Right cardiac atrium (tissue), 5 donors: Measurements from ENCODE around the gene LRRK1. TPM values are rescaled to one million over a fixed set of nuclear protein-coding genes. Genes with fewer than 3 reads are reported as not detected.

Experiments used
- ATAC-seq, 2 donors: fragments of 200-7000 bp; cut with Tn5 transposase; one replicate each; pipeline versions ENCODE4 v1.8.0 to v1.9.1; 2020; ENCODE audit warnings: moderate library complexity in 2 of 2, mild to moderate bottlenecking in 1 of 2
- DNase-seq, 3 donors: peaks; one replicate each; pipeline ENCODE4 v3.0.0-alpha.2; 2020
- H3K27ac ChIP-seq: one replicate; pipeline ENCODE4 v1.5.1; 2013; ENCODE audit warnings: mild to moderate bottlenecking, low read length, control low read depth, moderate library complexity
- H3K27me3 ChIP-seq: one replicate; pipeline ENCODE4 v1.6.1; 2013; ENCODE audit not compliant: control insufficient read depth, insufficient read depth
- H3K4me1 ChIP-seq: one replicate; pipeline ENCODE4 v1.6.1; 2013; ENCODE audit warnings: low read length; ENCODE audit not compliant: control insufficient read depth, insufficient read depth
- H3K4me3 ChIP-seq: one replicate; pipeline ENCODE4 v1.5.1; 2013; ENCODE audit warnings: low read length, control low read depth
- H3K9me3 ChIP-seq: one replicate; pipeline ENCODE4 v1.6.1; 2013; ENCODE audit warnings: low read length; ENCODE audit not compliant: control insufficient read depth
- WGBS: extraction: QIAGEN DNeasy Blood & Tissue Kit; methylation state at CpG from one replicate; pipeline ENCODE4 v1.1.7; 2013; 5-methylcytosine and 5-hydroxymethylcytosine counted together
- intact Hi-C, 4 donors: fragments of 100-400 bp; cut with DNase I; formaldehyde crosslinking; loops; one replicate each; pipeline versions ENCODE4 v1.11.0 to v1.14.0; 2022 to 2023
- polyA plus RNA-seq: library from polyadenylated mRNA; stranded (reverse); fragments of 200-250 nt; gene quantifications from one replicate; pipeline ENCODE4 v1.2.3, GENCODE V29; 2013
- total RNA-seq, 4 donors: library from RNA; stranded (reverse); fragmentation: NEBNext Ultra II Directional; extraction: Animal tissue kit (Norgen Biotek cat#: 25700); gene quantifications; one replicate each; pipeline ENCODE4 v1.2.1, GENCODE V29; 2021
- donor health status: healthy with polysubstance abuse.
- donor health status: DM: no; HTN: yes; CAD: no.
- donor health status: DM: no; HTN: no; CAD: no.
- donor health status: DM: no; HTN: yes; CAD: no; lungs with severe emphysema.
- donor health status: DM: yes; HTN: yes; CAD: no.

The LRRK1 gene
- total and polyA plus RNA-seq, 5 donors = 2.9 to 7.6 (median 5.1) TPM

DNA sequence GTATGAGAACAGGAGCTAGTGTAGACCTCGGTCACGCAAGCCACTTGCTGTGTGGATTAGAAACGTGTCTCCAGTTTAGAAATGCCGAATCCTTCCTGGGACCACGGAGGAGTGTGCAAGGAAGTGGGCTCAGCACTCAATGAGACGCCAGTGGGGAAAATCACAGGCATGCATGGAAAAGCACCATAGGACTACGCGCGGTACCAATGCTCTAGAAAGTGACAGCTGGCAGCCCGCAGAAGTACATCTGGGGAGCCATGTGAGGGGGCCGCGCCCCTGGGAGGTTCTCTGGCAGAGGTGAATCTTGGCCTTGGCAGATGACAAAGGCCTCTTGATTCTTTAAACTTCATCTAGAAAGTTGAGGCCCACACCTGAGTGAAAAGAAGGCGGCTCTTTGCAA is 99.3 kb downstream of the LRRK1 start:
- no peak overlapping the region for H3K4me3 ChIP-seq
- intact Hi-C loops = loop anchor here in 2 of 4 donors (5.0 to 10.0 kb wide), 2 partner anchors 66 to 69 kb away; no protein-coding TSS in a partner anchor
- DNase-seq = no peak
- H3K27me3 ChIP-seq = no peaks in the 10 kb centered on the region
- H3K4me1 ChIP-seq = no peaks in the 10 kb centered on the region
- WGBS = 90% methylated on average over 13 of the region's 13 CpGs
- no peak overlapping the region for H3K27ac ChIP-seq
- no peak for ATAC-seq
- H3K9me3 ChIP-seq = no peaks in the 10 kb centered on the region

DNA sequence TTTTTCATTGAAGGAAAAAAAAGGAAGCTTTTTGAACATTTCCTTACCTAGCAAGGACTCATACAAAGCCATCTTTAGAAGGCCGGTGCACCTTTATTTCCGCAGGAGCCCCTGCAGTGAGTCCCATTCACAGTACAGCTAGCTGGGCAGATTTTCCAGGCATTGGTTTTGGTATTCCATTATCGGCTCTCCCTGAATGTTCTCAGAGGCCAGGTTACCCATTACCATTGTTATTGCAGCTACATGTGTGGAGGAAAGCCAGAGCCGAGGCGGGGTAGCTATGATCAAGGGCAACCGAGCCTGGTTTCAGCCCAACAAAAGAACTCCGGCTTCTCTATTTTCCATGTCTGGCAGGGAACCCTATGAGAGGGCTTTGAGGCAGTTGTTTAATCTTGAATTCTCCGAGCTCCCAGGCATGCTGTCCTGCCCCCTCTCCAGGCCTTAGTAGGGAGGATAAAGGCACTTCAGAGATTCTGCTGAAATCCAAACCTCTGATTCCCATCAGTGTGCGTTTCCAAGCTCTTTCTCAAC is 100.3 kb downstream of the LRRK1 start:
- Histone ChIP-seq H3K27ac (no peak overlapping the region), H3K27me3 (no peaks in the 10 kb centered on the region), H3K9me3 (no peaks in the 10 kb centered on the region), H3K4me3 (no peak overlapping the region), H3K4me1 (peaks cover 2% of the 10 kb centered on the region)
- no peak for ATAC-seq
- DNase-seq = no peak
- 89% methylated on average over 9 of the region's 9 CpGs for WGBS
- intact Hi-C loops = loop anchor here in 2 of 4 donors (5.0 to 10.0 kb wide), 2 partner anchors 65 to 68 kb away; no protein-coding TSS in a partner anchor

DNA sequence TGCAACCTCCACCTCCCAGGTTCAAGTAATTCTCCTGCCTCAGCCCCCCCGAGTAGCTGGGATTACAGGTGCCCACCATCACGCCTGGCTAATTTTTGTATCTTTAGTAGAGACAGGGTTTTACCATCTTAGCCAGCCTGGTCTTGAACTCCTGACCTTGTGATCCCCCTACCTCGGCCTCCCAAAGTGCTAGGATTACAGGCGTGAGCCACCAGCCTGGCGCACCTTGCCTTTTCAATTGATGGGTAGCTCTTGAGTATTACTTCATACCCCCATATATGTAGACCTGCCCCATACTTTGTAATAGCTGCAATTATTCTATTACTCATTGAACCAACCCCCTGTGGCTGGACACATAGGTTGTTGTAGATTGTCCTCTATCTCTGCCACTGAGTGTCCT is 101.3 kb downstream of the LRRK1 start:
- peaks cover 5% of the 10 kb centered on the region for H3K4me1 ChIP-seq
- no peak for ATAC-seq
- H3K9me3 ChIP-seq = no peaks in the 10 kb centered on the region
- H3K27ac ChIP-seq = no peak overlapping the region
- DNase-seq = no peak
- H3K4me3 ChIP-seq = no peak overlapping the region
- intact Hi-C loops = loop anchor here in 1 of 4 donors (5.0 kb wide), 1 partner anchor 67 kb away; no protein-coding TSS in a partner anchor
- WGBS = 99% methylated on average over 5 of the region's 5 CpGs
- no peaks in the 10 kb centered on the region for H3K27me3 ChIP-seq

DNA sequence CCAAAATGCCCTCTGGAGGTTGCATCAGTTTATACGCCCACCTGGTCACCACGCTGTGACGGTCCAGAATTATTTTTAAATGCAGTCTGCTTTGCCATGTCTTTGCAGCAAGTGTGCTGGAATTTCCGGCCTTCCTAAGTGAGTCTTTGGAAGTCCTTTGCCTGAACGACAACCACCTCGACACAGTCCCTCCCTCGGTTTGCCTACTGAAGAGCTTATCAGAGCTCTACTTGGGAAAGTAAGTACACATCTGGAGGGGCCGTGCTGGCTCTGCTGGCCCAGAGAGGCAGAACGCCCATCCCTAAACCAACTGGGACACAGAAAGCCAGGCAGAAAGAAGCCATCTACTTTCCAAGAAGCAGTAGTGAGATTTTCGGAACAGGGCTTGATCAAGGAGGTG is 101.8 kb downstream of the LRRK1 start:
- peaks cover 5% of the 10 kb centered on the region for H3K4me1 ChIP-seq
- DNase-seq (no peak), ATAC-seq (no peak)
- no peak overlapping the region for H3K27ac ChIP-seq
- H3K27me3 ChIP-seq = no peaks in the 10 kb centered on the region
- H3K9me3 ChIP-seq = no peaks in the 10 kb centered on the region
- no peak overlapping the region for H3K4me3 ChIP-seq
- 77% methylated on average over 10 of the region's 10 CpGs for WGBS
- intact Hi-C loops = loop anchor here in 1 of 4 donors (5.0 kb wide), 1 partner anchor 66 kb away; no protein-coding TSS in a partner anchor

DNA sequence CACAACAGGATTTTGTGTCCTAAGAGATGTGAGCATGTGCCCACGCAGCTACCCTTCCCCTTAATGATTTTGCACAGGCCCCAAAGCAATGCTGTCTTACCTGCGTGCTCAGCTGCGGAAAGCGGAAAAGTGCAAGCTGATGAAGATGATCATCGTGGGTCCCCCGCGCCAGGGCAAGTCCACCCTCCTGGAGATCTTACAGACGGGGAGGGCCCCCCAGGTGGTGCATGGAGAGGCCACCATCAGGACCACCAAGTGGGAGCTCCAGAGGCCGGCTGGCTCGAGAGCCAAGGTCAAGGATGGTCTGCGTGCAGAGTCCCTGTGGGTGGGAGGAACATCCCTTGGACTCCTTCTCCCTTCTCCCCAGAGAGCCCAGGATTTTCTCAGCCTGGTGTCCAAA is 103.1 kb downstream of the LRRK1 start:
- H3K4me1 ChIP-seq = peaks cover 9% of the 10 kb centered on the region
- no peak overlapping the region for H3K27ac ChIP-seq
- no peaks in the 10 kb centered on the region for H3K9me3 ChIP-seq
- DNase-seq (no peak), ATAC-seq (no peak)
- no peaks in the 10 kb centered on the region for H3K27me3 ChIP-seq
- 84% methylated on average over 11 of the region's 11 CpGs for WGBS
- H3K4me3 ChIP-seq = no peak overlapping the region
- intact Hi-C loops = loop anchor here in 1 of 4 donors (5.0 kb wide), 1 partner anchor 65 kb away; no protein-coding TSS in a partner anchor

DNA sequence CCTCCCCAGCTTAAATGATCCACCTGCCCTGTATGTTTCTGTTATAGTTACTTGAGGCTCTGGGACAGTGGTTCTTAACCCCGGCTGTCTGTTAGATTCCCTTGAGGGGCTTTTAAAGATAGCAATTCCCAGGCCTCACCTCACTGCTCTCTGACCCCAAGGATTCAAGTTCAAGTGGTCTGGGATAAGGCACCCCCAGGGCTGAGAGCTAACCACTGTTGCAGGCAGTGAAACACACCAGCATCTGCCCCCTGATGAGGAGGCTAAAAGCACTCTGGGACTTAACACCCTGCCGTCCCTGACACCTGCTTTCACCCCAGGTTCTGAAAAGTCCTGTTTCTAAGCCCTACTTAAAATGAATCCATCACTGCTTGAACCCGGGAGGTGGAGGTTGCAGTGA is 103.7 kb downstream of the LRRK1 start:
- no peak for DNase-seq

DNA sequence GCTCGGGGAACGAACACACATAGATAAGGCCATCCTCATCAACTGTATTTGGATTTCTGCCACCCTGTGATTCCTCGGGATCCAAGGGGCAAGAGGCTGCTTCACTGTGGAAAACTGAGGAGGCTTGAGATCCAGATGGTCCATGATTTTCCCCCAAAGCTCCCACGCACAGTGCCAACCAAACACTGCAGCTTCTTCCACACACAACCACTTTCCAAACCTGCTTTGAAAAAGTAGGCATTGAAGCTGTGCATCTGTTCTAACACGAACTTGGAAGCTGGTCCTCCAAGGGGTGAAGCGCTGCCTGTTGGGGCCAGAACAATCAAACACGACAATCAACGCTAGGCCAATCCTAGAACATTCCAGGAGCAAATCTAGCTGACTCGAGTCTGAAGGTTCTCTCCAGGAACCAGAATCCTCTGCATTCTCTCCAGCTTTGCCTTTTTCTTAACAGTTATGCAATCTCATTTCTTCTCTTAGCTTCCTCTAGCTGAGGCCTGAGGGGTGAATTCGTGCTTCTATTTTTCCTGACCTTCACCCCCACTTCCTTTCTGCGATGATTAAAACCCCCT is 104.4 kb downstream of the LRRK1 start:
- H3K27ac ChIP-seq = peak overlapping the region; percentile 54

More for the DNA sequence above, 103.7 kb downstream of the LRRK1 start:
- Histone ChIP-seq H3K27ac (no peak overlapping the region), H3K9me3 (no peaks in the 10 kb centered on the region), H3K4me1 (peaks cover 9% of the 10 kb centered on the region), H3K27me3 (no peaks in the 10 kb centered on the region), H3K4me3 (no peak overlapping the region)
- ATAC-seq = no peak
- 81% methylated on average over 3 of the region's 3 CpGs for WGBS
- intact Hi-C loops = loop anchor here in 1 of 4 donors (5.0 kb wide), 1 partner anchor 64 kb away; no protein-coding TSS in a partner anchor

DNA sequence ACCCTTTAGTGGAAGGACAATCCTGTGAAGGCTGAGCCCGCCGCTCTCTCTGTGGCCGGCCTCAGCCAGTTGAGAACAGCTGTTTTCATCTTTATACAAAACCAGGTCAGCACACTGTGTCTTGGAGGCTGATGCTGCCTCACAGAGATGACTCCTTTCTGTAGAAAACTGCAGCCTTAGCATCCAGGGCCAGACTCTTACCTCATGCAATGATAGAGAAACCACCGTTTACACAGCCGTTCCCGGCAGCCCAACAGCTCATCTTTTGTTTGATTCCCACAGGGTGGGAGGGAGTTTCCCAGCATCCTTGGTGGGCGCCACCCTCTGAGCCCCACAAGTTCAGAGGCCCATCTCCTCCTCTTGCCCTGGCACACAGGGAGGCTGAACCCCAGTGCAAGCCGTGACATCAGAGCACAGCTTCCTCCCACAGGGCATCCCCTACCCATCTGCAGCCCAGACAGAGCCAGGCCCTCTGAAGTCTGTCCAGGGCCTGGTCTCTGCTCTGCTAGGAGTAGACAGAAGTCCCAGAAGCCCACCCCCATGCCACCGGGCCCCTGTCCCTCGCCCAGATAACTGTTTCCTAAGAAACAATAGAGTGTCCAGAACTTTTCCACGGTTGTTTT is 105.0 kb downstream of the LRRK1 start:
- Histone ChIP-seq H3K9me3 (no peaks in the 10 kb centered on the region), H3K4me1 (peaks cover 9% of the 10 kb centered on the region), H3K4me3 (no peak overlapping the region), H3K27ac (peak overlapping the region; percentile 54), H3K27me3 (no peaks in the 10 kb centered on the region)
- intact Hi-C loops = loop anchor here in 1 of 4 donors (2.0 to 5.0 kb wide), 2 partner anchors 45 to 63 kb away; no protein-coding TSS in a partner anchor
- peak; percentile 74 to 76 for ATAC-seq
- WGBS = 60% methylated on average over 11 of the region's 11 CpGs
- DNase-seq = peak; percentile 67 to 71 (median 68)

More for the DNA sequence above, 104.4 kb downstream of the LRRK1 start:
- WGBS = 49% methylated on average over 11 of the region's 11 CpGs
- ATAC-seq (peak; percentile 6 to 11), DNase-seq (no peak)
- intact Hi-C loops = loop anchor here in 1 of 4 donors (2.0 to 5.0 kb wide), 2 partner anchors 45 to 64 kb away; no protein-coding TSS in a partner anchor
- no peaks in the 10 kb centered on the region for H3K27me3 ChIP-seq
- no peaks in the 10 kb centered on the region for H3K9me3 ChIP-seq
- H3K4me3 ChIP-seq = no peak overlapping the region
- H3K4me1 ChIP-seq = peaks cover 9% of the 10 kb centered on the region

DNA sequence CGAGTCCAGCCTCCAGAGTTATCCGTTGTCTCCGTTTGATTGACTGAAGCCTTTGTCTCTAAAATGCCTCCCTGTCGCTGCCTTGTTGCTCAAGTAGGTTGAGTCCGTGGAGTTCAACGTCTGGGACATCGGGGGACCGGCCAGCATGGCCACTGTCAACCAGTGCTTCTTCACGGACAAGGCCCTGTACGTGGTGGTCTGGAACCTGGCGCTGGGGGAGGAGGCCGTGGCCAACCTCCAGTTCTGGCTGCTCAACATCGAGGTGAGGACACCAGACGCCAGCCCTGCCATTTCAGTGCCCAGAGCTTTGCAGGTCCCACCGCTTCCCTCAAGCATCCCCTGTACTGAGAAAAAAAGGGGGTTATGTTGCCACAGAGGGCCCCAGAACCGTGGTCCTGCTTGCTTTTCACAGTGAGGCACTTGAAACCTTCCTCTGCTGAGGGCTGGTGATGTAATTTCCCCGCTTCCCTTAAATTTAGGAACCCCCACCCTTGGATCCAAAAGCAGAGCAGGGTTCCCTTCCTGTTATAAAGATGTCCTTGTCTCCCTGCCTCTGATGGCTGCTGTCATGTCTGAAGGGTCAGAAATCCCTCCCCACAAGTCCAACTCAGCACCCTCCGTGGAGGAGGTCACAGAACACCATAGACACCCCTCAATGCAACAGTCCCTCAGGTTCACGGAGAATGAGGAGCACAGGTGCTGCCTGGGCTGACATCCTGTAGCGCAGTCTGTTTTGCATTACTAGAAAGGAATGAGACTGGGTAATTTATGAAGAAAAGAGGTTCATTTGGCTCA is 105.7 kb downstream of the LRRK1 start:
- H3K4me1 ChIP-seq = peaks cover 9% of the 10 kb centered on the region
- intact Hi-C loops = loop anchor here in 1 of 4 donors (2.0 to 5.0 kb wide), 2 partner anchors 44 to 62 kb away; no protein-coding TSS in a partner anchor
- no peak overlapping the region for H3K4me3 ChIP-seq
- WGBS = 89% methylated on average over 20 of the region's 20 CpGs
- H3K27ac ChIP-seq = peak overlapping the region; percentile 54
- ATAC-seq = no peak
- H3K9me3 ChIP-seq = no peaks in the 10 kb centered on the region
- no peak for DNase-seq
- H3K27me3 ChIP-seq = no peaks in the 10 kb centered on the region

DNA sequence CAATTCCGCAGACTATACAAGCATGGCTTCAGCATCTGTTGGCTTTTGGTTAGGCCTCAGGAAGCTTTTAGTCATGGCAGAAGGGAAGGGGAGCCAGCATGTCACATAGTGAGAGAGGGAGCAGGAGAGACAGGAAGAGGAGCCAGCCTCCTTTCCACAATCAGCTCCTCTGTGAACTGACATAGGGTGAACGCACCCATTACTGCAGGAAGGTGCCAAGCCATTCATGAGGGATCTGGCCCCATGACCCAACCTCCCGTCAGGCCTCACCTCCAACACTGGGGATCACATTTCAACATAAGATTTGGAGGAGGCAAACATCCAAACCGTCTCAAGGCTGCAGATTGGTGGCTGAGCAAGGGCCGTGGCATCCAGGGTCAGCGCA is 106.3 kb downstream of the LRRK1 start:
- DNase-seq = no peak
- intact Hi-C loops = loop anchor here in 1 of 4 donors (2.0 kb wide), 1 partner anchor 43 kb away; no protein-coding TSS in a partner anchor

More for the DNA sequence above, 106.3 kb downstream of the LRRK1 start:
- H3K4me3 ChIP-seq = no peak overlapping the region
- H3K27ac ChIP-seq = no peak overlapping the region
- no peaks in the 10 kb centered on the region for H3K9me3 ChIP-seq
- no peak for ATAC-seq
- no peaks in the 10 kb centered on the region for H3K27me3 ChIP-seq
- peaks cover 9% of the 10 kb centered on the region for H3K4me1 ChIP-seq
- 97% methylated on average over 6 of the region's 6 CpGs for WGBS
